HG03457 (cell line): ENCODE measurements around the gene TTC12.
A peak's percentile ranks its signal among the peaks of the same experiment; 100 is the strongest.

Source experiments
- ATAC-seq: cut with Tn5 transposase; IDR thresholded peaks from one replicate; pipeline ENCODE4 v1.9.1; 2021; ENCODE audit warnings: moderate number of reproducible peaks; ENCODE audit not compliant: unreplicated experiment

The TTC12 gene

GRCh38 chr11:113322158-113322557, 7.8 kb downstream of the TTC12 start:
- ATAC-seq, result no peak

GRCh38 chr11:113324250-113324649, 9.9 kb downstream of the TTC12 start:
- no peak for ATAC-seq

- no peak for ATAC-seq
Observed at GRCh38 chr11:113329725-113330124, 15.3 kb downstream of the TTC12 start.

- ATAC-seq, result no peak
Observed at GRCh38 chr11:113331441-113331840, 17.1 kb downstream of the TTC12 start.

- no peak for ATAC-seq
Observed at GRCh38 chr11:113332023-113332422, 17.6 kb downstream of the TTC12 start.

GRCh38 chr11:113332638-113333329, 18.4 kb downstream of the TTC12 start:
- no peak for ATAC-seq

GRCh38 chr11:113334183-113334582, 19.8 kb downstream of the TTC12 start:
- peak; percentile 51 for ATAC-seq

GRCh38 chr11:113338730-113339129, 24.3 kb downstream of the TTC12 start:
- no peak for ATAC-seq

GRCh38 chr11:113339929-113340589, 25.7 kb downstream of the TTC12 start:
- no peak for ATAC-seq

- no peak for ATAC-seq
Observed at GRCh38 chr11:113341388-113342165, 27.2 kb downstream of the TTC12 start.

GRCh38 chr11:113345978-113346377, 31.6 kb downstream of the TTC12 start:
- no peak for ATAC-seq

- ATAC-seq, result no peak
Observed at GRCh38 chr11:113349528-113349927, 35.1 kb downstream of the TTC12 start.

GRCh38 chr11:113350336-113351067, 36.1 kb downstream of the TTC12 start:
- ATAC-seq, result no peak

- no peak for ATAC-seq
Observed at GRCh38 chr11:113351068-113351450, 36.7 kb downstream of the TTC12 start.

GRCh38 chr11:113351480-113351879, 37.1 kb downstream of the TTC12 start:
- no peak for ATAC-seq

- ATAC-seq, result no peak
Observed at GRCh38 chr11:113356203-113356602, 41.8 kb downstream of the TTC12 start.

GRCh38 chr11:113363406-113363805, 49.0 kb downstream of the TTC12 start:
- no peak for ATAC-seq

- ATAC-seq, result no peak
Observed at GRCh38 chr11:113363996-113364641, 49.7 kb downstream of the TTC12 start.

- no peak for ATAC-seq
Observed at GRCh38 chr11:113365895-113366294, 51.5 kb downstream of the TTC12 start.

GRCh38 chr11:113369411-113369810, 55.0 kb downstream of the TTC12 start:
- ATAC-seq, result no peak

- no peak for ATAC-seq
Observed at GRCh38 chr11:113370634-113371033, 56.3 kb downstream of the TTC12 start.
